ENCODE results near the gene AXIN1.
A peak's percentile ranks its signal among the peaks of the same experiment; 100 is the strongest.
"Not testable (repeated sequence)": the region's sequence is repeated elsewhere in the genome, so short reads cannot be mapped to it uniquely, and the experiment has no call there.

The AXIN1 gene

GRCh38 chr16:352547-353403, at the start of gene AXIN1:
AXIN1 (minus strand) TSS chr16:352723; CDS start chr16:347025, 5,698 bp downstream.
- peak; percentile 83 for ATAC-seq
- peak; percentile 100 for DNase-seq

GRCh38 chr16:401468-402348, 49.2 kb upstream of the AXIN1 start, which contains the start of gene DECR2:
DECR2 (plus strand) TSS chr16:401885; CDS start chr16:401964, 79 bp downstream.
- ATAC-seq (peak; percentile 85), DNase-seq (peak; percentile 100)

- ATAC-seq, result no peak
- DNase-seq, result no peak
Measured at GRCh38 chr16:400061-400591, 47.6 kb upstream of the AXIN1 start.

GRCh38 chr16:399340-400019, 47.0 kb upstream of the AXIN1 start:
- ATAC-seq, result no peak

GRCh38 chr16:398561-399339, 46.2 kb upstream of the AXIN1 start:
- no peak for ATAC-seq
- DNase-seq, result no peak

More at GRCh38 chr16:399340-400019, 47.0 kb upstream of the AXIN1 start:
- DNase-seq, result no peak

GRCh38 chr16:397736-398332, 45.3 kb upstream of the AXIN1 start:
- DNase-seq (peak; percentile 49), ATAC-seq (no peak)

GRCh38 chr16:397135-397661, 44.7 kb upstream of the AXIN1 start, which contains the start of gene NME4:
NME4 (plus strand) TSS chr16:397199; CDS start chr16:397223, 24 bp downstream.
- DNase-seq, result peak; percentile 36
- ATAC-seq, result no peak

- ATAC-seq (no peak), DNase-seq (no peak)
Measured at GRCh38 chr16:396605-397004, 44.1 kb upstream of the AXIN1 start.

GRCh38 chr16:396199-396598, 43.7 kb upstream of the AXIN1 start:
- no peak for DNase-seq
- ATAC-seq, result no peak

GRCh38 chr16:392450-393030, 40.0 kb upstream of the AXIN1 start:
- ATAC-seq, result no peak

GRCh38 chr16:391885-392335, 39.4 kb upstream of the AXIN1 start:
- ATAC-seq, result peak; percentile 98
- DNase-seq, result peak; percentile 93

More at GRCh38 chr16:392450-393030, 40.0 kb upstream of the AXIN1 start:
- DNase-seq, result peak; percentile 40

GRCh38 chr16:389352-389751, 36.8 kb upstream of the AXIN1 start:
- ATAC-seq (no peak), DNase-seq (no peak)

GRCh38 chr16:387761-388666, 35.5 kb upstream of the AXIN1 start:
- DNase-seq, result not testable (repeated sequence)

GRCh38 chr16:386641-387156, 34.2 kb upstream of the AXIN1 start:
- DNase-seq, result no peak
- no peak for ATAC-seq

More at GRCh38 chr16:387761-388666, 35.5 kb upstream of the AXIN1 start:
- ATAC-seq, result not testable (repeated sequence)

- ATAC-seq, result peak; percentile 65
Measured at GRCh38 chr16:383326-384051, 31.0 kb upstream of the AXIN1 start.

GRCh38 chr16:381789-382717, 29.5 kb upstream of the AXIN1 start, which contains the start of gene PGAP6:
PGAP6 (minus strand) TSS chr16:381978; CDS start chr16:381821, 157 bp downstream.
- peak; percentile 78 for DNase-seq
- peak; percentile 49 for ATAC-seq

More at GRCh38 chr16:383326-384051, 31.0 kb upstream of the AXIN1 start:
- DNase-seq, result peak; percentile 70

Data from stimulated activated naive CD8-positive, alpha-beta T cell treated with anti-CD3 and anti-CD28 coated beads, Interleukin-15, Interleukin-2, amounts not matched to agents 100 U/mL and 50 U/mL, for 24 hours (primary cell).